ENCODE data around the gene ETV3.

Gene ETV3

GRCh38 chr1:157170677-157171515 is 32.7 kb upstream of the ETV3 start:
- TF ChIP-seq CTCF (IDR thresholded peaks at IDR 0.05; ENCODE audit: low read depth, low read length): peak; percentile 66
- DNase-seq (ENCODE audit: low read depth, low spot score): peak; percentile 13
- H3K4me3 ChIP-seq (ENCODE audit: low read depth, low read length): no peak overlapping the region
- in situ Hi-C loops (cut with HindIII; ENCODE audit: low sequenced_read_pairs): no loop called here

GRCh38 chr1:157168015-157168414 is 29.8 kb upstream of the ETV3 start:
- in situ Hi-C loops (cut with HindIII; ENCODE audit: low sequenced_read_pairs): no loop called here
- H3K4me3 ChIP-seq (ENCODE audit: low read depth, low read length): no peak overlapping the region
- TF ChIP-seq CTCF (IDR thresholded peaks at IDR 0.05; ENCODE audit: low read depth, low read length): no peak
- DNase-seq (ENCODE audit: low read depth, low spot score): no peak

- no peak for DNase-seq (ENCODE audit: low read depth, low spot score)
- no peak for TF ChIP-seq CTCF (IDR thresholded peaks at IDR 0.05; ENCODE audit: low read depth, low read length)
- H3K4me3 ChIP-seq (ENCODE audit: low read depth, low read length): no peak overlapping the region
- in situ Hi-C loops (cut with HindIII; ENCODE audit: low sequenced_read_pairs): no loop called here
These were observed 29.2 kb upstream of the ETV3 start for GRCh38 chr1:157167437-157167836.

- no peak overlapping the region for H3K4me3 ChIP-seq (ENCODE audit: low read depth, low read length)
- in situ Hi-C loops (cut with HindIII; ENCODE audit: low sequenced_read_pairs): no loop called here
- DNase-seq (ENCODE audit: low read depth, low spot score): no peak
- no peak for TF ChIP-seq CTCF (IDR thresholded peaks at IDR 0.05; ENCODE audit: low read depth, low read length)
These were observed 28.4 kb upstream of the ETV3 start for GRCh38 chr1:157166590-157166989.

- peak; percentile 62 for DNase-seq (ENCODE audit: low read depth, low spot score)
- H3K4me3 ChIP-seq (ENCODE audit: low read depth, low read length): no peak overlapping the region
- peak; percentile 98 for TF ChIP-seq CTCF (IDR thresholded peaks at IDR 0.05; ENCODE audit: low read depth, low read length)
- in situ Hi-C loops (cut with HindIII; ENCODE audit: low sequenced_read_pairs): no loop called here
These were observed 25.3 kb upstream of the ETV3 start for GRCh38 chr1:157163273-157164127.

- no peak for TF ChIP-seq CTCF (IDR thresholded peaks at IDR 0.05; ENCODE audit: low read depth, low read length)
- DNase-seq (ENCODE audit: low read depth, low spot score): no peak
- H3K4me3 ChIP-seq (ENCODE audit: low read depth, low read length): no peak overlapping the region
- in situ Hi-C loops (cut with HindIII; ENCODE audit: low sequenced_read_pairs): no loop called here
These were observed 24.1 kb upstream of the ETV3 start for GRCh38 chr1:157162345-157162744.
